GM21381 (cell line): ENCODE measurements around the gene PODN.

Experiments
- ATAC-seq: cut with Tn5 transposase; IDR thresholded peaks from one replicate; pipeline ENCODE4 v1.9.1; 2021; ENCODE audit warnings: mild to moderate bottlenecking, moderate library complexity; ENCODE audit not compliant: unreplicated experiment

PODN gene

DNA sequence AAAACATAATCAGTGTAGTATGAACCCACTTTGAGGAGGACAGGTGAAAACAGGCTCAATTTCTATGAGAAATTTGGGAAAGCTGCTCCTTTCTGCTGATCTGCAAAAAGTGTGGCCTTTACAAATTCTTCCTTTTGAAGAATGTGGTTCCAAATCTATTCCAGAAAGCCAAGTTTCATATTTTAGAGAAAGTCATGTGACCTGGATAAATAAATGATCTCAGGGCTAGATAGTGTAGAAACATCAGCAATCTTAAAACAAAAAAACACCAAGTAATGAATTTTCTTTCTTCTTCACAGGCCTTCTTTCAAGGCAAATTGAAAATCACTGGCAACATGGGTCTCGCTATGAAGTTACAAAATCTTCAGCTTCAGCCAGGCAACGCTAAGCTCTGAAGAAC, 11.7 kb upstream of the PODN start:
- ATAC-seq: no peak

DNA sequence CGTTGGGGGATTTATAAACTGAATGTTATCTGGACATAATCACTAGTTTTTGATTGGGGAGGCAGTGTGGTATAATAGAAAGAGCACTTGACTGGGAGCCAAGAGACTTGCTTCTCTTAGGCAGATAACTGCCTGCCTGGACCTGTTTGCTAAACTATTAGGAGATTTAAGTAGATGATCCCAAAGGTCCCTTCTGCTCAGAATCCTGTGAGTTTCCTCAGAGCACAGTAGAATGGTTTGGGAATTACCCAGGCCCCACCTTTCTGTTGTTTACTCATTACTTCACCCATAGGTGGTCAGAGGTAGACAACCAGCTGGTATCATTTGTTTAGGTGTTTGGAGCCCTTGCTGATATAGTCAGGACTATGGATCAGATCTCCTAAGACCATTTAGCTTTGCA, 10.3 kb upstream of the PODN start:
- ATAC-seq: no peak

DNA sequence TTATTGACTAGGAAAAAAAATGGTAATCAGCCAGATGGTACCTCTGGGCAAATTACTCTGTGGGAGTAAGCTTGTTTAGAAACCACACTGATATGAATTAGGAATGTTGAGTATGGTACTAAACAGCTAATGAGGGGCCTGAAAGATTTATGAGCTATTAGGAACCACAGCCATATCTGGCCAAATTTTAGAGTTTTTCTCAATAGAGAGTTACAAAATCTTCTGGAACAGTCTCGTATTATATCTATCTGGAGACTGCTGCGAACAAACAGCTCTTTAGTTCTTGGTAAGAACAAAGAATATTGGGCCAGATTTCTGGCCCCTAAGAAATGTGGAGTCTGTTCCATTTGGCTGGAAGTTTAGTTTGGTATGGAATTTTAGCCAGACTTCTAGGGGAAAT, 4.9 kb upstream of the PODN start:
- no peak for ATAC-seq

DNA sequence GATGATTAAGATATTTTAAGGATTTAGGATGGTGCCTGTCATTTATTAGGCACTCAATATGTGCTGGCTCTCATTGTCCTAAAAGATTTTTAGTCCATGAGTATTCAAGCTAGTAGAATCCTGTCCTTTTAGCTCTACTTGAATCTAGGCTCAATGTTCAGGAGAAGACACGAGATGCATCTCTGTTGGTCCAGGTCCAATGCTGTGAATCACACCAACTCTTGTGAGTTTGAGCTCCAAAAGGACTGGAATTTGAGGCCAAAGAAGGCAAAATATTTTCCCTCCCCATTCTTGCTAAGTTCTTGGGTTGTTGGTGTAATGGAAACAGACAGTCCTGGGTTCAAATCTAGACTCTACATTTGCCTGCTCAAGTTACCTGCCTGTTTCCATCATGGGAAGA, 1.4 kb upstream of the PODN start:
- no peak for ATAC-seq

DNA sequence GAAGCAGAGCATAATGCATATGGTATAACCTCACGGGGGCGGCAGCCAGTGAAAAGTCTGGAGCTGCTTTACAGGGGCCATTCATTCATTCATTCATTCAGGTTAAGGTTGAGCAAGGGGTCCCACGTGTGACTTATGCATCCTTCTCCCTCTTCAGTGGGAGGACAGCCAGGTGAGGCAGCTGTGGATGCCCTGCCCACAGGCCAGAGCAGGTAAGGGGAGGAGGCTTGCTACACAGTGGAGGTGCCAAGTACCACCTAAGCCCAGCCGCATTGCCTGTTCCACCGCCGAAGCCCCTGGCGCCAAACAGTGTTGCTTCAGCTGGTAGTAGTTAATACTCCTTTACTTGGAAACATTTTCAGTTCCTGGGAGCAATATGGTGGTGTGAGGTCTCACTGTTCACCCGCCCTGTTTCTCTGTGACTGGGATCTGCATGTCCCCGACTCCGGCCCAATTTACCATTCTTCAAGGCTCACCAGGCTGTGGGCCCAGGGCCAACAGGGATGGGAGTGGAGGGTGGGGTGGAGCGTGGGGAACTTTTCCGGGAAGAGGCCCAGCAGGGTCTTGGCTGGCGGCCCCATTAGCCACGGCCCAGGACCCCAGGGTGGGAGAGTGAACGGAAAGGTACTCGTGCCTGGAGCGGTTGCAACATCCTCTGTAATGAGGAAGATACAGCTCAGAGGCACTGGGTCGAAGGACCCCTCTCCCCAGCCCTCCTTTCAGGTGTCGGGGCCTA, 722 bp upstream of the PODN start:
- ATAC-seq: no peak

DNA sequence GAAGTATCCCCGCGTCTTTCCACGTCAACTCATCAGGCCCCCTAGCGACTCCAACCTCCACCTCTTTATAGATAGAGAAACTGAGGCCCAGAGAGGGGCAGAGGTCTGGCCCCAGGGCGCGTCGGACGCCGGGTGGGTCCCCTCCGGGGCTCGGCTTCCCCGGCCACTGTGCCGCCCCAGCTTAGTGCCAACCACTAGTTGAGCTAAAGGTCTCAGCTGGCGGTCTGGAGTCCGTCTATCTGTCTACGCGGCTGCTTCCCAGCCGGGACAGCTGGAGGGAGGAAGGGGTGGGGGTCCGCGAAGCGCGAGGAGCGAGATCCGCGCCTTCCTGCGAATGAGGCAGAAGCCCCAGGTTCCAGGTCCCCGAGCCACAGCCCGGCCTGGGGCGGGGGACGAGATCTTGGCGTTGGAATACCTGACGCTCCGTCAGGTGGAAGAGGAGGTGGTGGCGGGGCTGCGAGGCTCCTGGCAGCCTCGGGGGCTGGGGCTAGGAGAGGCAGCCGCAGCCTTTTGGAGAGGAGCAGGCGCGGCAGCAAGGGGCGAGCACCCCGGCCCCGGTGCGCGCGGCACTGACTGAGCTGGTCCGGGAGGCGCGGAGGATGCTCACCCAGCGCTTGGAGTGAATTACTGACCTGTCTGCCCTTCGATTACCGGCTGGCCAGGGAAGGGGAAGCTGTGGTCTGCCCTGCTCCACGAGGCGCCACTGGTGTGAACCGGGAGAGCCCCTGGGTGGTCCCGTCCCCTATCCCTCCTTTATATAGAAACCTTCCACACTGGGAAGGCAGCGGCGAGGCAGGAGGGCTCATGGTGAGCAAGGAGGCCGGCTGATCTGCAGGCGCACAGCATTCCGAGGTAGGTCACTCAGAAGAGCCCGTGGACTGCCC, 937 bp downstream of the PODN start:
- ATAC-seq: no peak

DNA sequence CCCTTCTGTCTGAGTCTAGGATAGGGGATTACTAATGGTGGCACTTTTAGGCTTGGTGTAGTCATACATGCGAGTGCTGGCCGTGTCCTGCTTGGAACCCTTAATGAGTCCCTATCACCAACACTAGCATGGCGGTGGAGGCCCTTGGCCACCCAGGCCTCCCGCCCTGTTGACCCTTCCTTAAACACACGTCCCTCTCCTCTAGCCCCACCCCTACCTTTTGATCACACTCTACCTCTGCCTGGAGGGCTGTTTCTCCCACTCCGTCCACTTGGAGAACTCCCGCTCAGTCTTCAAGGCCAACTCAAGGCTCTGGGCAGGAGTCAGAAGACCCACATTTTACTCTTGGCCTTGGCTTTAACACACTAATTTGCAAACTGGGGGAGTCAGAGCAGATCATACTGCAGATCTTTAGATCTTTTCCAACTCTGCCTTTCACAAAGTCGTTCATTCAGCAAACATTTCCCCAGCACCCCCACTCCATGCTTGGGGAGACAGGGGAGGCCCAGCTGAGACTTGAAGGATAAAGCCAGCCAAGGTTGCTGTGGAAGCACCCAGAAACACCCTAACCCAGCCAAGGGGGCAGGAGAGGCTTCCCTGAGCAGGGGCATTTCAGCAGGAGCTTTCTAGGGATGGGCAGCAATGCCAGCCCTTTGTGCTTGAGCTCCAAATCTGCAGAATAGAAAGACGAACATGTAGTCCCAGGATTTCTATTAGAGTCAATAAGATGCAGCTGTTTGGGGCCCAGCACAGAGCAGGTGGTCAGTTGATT, 1.9 kb downstream of the PODN start:
- no peak for ATAC-seq

DNA sequence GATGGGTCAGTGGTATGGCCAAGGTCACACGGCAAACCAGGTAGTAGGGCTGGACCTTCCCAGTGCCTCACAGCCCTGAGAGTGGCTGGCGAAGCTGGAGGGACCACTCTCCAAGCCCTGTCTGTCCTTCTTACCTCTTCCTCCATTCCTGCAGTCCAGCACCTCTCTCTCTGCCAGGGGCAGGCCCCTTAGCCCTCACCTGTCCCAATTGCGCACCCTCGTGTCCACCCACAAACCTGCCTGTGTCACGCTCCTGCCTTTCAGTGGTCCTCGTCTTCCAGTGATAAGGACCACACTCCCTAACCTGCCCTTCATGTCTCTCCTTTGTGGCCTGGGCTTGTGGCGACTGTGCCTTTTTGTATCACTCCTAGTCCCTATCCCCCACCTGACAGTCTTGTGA, 3.4 kb downstream of the PODN start:
- no peak for ATAC-seq

DNA sequence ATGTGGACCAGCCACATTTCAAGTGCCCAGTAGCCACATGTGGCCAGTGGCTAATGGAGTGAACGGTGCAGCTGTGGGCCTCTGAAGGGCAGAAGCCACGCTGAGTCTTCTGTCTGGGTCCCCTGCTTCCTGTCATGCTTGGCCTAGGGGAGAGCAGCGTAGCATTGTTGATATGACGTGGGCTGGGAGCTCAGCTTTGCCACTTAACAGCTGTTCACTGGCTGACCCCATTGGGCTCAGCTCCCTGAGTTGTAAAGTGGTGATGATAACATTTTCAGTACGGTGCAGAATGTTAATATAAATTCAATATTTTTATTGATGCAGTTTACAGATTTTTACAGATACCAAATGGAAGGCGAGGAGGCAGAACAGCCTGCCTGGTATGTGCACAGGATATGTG, 4.5 kb downstream of the PODN start:
- ATAC-seq: no peak

DNA sequence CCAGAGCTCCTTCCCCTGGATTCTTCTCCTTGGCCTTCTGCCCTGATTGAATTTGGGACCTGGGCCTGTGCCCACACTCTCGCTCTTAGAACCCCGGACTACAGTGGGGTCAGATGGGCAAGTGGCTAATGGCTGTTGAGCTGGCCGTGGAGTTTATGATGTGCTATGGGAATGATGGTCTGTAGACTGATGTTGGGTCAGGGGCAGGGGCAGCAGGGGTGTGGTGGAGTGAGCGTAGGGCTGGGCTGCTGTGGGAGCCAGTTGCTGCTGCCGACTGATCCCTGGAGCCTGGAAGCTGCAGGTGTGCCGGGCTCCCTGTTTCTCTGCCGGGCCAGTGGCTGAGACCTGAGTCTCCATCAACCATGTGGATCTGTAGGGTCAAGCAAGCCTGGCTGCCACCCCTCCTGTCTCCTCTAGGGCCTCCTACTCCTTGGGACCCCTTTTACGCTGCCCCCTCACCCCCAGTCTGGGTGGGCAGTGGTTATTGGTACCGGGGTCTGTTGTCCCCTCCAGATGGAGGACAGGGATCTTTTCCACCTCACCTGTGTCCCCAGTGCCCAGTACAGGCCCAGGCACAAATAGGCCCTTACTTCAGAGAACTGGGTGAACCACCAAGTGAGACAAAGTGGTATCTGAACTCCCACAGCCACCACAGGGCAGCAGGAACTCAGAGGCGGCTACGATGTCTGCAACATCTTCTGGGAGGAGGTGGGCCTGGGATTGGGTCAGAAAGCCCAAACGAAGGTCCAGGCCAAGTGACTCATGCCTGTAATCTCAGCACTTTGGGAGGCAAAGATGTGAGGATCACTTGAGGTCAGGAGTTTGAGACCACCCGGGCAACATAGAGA, 5.1 kb downstream of the PODN start:
- ATAC-seq: no peak

DNA sequence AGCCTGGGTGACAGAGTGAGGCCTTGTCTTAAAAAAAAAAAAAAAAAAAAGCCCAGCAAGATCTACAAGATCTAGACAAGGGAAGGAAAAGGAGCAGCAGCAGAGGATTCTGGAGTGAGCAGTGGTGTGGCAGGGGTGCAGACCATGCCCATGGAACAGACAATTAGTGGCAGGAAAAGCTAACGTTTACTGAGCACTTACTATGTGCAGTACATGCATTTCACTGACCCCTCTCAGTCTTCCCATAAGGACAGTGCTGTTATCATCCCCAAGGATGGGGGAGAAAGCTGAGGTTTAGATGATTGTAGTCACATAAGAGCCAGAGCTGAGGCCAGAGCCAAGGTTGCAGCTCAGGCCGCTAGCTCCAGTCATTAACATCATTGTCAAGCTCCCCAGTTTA, 5.9 kb downstream of the PODN start:
- no peak for ATAC-seq

DNA sequence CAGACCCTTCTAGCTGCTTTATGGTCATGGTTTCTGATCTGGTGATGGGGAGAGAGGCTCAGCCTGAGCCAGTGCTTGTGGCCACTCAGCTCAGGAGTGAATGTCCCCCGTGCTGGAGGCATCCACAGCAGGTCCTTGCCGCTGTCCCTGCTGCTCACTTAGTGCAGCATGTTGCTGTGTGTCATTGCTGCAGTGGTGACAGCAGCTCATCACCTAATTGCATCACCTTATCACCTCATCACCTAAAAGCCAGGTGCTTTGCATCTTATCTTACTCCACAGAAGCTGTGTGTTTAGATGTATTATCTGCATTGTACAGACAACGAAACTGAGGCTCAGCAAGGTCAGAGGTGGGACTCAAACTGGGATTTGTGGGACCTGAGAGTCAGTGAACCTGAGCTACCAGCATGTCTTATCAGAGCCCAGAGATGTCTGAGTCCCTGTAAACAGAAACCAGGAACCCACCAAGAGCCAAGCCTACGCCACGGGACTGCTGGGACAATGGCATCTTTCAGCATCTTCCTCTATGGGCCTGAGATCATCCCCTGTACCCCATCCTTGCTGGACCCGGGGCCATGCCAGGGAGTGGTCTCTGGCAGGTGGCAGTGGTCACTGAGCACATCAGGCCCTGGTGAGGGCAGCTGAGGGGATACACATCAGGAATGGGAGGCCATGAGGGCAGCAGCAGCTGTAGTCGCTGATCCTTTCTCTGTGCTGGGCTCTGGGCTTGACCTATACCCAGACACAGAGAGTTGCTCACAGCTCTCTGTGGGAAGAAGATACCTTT, 6.5 kb downstream of the PODN start:
- ATAC-seq: no peak

DNA sequence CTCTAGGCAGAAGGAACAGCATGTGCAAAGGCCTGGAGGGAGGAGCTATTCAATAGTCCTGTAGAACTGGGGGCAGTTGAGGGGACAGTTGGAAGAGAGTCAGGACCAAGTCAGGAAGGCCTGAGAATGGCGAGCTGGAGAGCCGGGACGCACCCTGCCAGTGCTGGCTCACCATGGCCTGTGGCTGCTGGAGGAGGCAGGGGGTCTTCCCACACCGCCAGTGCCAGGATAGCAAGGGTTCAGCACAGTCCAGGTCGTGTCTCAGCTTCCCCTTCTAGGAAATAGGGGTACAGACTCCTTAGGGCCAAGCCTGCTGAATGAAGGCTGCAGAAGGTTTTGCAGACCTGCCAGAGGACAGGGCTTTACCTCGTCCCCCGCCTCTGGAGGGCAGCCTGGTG, 7.3 kb downstream of the PODN start:
- ATAC-seq: no peak

DNA sequence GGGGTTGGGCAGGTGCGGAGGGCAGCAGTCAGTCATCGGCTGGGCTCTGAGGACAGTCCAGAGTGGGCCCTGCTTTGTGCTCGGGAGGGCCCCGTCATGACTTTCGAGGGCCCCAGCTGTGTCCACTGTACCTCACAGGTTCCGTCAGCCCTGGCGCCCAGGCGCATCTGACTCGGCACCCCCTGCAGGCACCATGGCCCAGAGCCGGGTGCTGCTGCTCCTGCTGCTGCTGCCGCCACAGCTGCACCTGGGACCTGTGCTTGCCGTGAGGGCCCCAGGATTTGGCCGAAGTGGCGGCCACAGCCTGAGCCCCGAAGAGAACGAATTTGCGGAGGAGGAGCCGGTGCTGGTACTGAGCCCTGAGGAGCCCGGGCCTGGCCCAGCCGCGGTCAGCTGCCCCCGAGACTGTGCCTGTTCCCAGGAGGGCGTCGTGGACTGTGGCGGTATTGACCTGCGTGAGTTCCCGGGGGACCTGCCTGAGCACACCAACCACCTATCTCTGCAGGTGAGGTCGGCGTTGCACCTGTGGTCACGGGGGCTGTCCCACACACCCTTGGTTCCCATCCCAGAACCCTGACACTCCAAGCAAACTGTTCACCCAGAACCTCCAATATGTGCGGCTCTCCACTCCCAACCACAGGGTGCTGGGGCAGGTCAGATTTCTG, 7.8 kb downstream of the PODN start:
- no peak for ATAC-seq

DNA sequence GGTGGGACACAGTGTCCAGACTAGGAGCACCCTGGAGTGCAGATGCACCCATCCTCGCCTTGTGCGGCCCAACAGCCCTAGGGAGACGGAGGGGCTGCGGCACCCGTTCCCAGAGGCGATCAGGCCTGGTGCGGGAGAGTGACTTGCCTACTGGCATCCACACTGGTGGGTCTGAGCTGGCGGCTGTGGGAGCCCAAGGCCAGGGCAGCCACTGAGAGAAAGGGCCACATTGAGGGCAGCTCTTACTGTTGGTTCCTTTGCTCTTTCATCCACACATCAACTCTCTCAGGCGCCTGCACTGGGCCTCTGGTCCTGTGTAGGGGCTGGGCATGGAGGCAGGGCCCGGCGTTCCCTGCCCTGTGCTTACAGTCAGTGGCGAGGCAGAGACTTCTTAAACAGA, 8.6 kb downstream of the PODN start:
- no peak for ATAC-seq

DNA sequence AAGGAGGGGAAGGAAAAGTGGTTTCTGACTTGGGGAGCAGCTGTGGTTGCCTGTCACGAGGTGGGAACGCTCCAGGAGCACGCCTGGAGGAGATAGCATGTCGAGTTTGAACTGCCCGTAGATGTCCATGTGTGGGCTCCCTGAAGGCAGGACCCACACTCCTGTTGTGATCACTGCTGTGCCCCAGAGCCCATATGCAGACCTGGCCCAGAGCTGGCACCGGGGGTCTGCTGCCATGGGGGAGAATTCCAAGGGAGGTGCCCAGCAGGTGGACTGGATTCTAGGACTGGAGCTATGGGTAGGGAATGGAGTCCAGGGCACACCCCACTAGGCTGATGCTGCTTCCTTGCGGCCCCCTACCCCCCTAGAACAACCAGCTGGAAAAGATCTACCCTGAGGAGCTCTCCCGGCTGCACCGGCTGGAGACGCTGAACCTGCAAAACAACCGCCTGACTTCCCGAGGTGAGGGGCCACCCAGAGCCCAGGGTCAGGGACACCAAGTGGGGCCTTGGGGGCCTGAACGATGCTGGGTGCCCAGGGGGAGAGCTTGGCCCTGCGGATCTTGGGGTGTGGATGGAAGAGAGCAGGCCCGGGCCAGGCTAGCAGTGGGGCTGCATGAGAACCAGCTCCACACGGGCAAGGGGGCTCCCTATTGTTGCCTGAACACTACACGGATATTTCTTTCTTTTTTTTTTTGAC, 9.3 kb downstream of the PODN start:
- no peak for ATAC-seq

DNA sequence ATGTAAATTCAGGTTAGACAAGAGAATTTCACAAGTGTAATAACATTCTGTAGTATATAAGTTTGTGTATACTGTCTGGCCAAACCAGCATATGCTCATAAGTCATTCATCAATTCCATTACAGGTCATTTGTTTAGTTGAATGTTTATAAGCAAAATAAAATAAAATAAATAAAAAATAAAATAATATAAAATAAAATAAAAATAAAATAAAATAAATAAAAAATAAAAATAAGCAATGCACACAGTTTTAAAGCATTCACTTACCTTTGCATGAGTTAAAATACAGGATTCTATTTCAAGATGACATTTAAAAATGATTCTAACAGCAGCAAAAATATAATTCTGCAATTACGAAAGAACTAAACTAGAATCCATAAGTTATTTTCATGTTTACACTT, 9.9 kb downstream of the PODN start:
- no peak for ATAC-seq

DNA sequence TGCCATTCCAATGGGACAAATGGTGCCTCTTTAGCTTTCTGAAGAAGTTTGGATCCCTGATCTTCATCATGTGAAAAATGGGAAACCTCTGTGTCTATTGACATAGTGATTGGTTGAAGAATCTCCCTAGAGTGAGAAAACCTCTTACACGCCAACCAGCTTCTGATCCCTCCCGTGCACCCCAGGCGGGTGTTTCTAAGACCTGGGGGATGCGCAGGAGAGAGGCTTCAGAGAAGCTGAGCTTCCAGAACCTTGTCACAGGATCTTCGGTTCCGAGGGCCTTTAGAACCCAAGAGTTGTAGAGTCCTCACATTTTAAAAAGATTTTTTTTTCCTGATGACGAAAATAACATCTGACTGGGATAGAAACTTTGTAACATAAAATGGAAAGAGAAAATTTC, 11.3 kb downstream of the PODN start:
- no peak for ATAC-seq

DNA sequence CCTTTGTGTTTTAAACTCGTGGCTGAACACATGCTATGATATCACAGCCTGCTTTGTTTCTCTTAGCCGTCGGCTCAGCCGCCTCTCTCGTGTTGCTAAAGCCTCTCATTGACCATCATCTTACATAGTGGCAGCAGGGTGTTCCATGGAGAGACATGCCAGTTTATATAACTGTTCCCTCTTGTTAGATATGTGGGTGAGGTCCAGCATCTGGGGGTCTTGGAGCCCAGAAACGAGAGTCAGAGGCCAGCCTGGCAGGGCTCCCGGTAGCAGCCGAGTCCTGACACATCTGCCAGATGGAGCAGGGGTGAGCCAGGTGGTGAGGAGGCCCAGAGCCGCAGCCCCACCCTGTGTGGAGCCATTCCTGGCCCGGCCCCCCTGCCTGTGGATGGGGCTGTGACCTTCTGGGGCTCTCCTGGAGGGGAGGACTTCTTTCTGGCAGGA, 11.9 kb downstream of the PODN start:
- ATAC-seq: no peak
